Measurements from ENCODE around the gene CLUH.

CLUH gene

GRCh38 chr17:2710071-2710802, 1.3 kb downstream of the CLUH start:
- H3K9me3 ChIP-seq (ENCODE audit: control extremely low read depth in 1 of 5, control insufficient read depth in 4 of 5, insufficient read depth in 2 of 5, low read depth in 1 of 5, low read length in 4 of 5), result no peaks in the 10 kb centered on the region
- H3K27me3 ChIP-seq (replicated peaks in 2 of 5; ENCODE audit: control insufficient read depth in 4 of 5, insufficient read depth in 5 of 5, low read length in 4 of 5), result no peaks in the 10 kb centered on the region
- peak overlapping the region in 1 of 2 experiments; percentile 23 for H3K27ac ChIP-seq (ENCODE audit: insufficient read depth in 1 of 2, low read depth in 1 of 2, low read length in 2 of 2, poor library complexity in 1 of 2, severe bottlenecking in 2 of 2)
- CTCF ChIA-PET, result interaction anchor here (0.6 to 0.8 kb wide), 3 partner anchors 15 to 138 kb away, joined by 3 read pairs; partner anchors contain the start of gene RAP1GAP2
- 62% methylated on average over 11 of the region's 16 CpGs for WGBS (ENCODE audit: insufficient coverage)
- peaks cover 0 to 16% (median 0%) of the 10 kb centered on the region in 4 experiments for H3K36me3 ChIP-seq (ENCODE audit: control insufficient read depth in 4 of 4, insufficient read depth in 4 of 4, low read length in 3 of 4)
- peak overlapping the region in 6 of 7 experiments; percentile 49 to 94 (median 79) for H3K4me3 ChIP-seq (ENCODE audit: control insufficient read depth in 1 of 7, extremely low read depth in 1 of 7, insufficient read depth in 4 of 7, low read depth in 2 of 7, low read length in 6 of 7)
- peaks cover 4 to 42% (median 33%) of the 10 kb centered on the region in 4 experiments for H3K4me1 ChIP-seq (ENCODE audit: control extremely low read depth in 1 of 4, control insufficient read depth in 4 of 4, insufficient read depth in 4 of 4, low read length in 3 of 4)
- no peak for DNase-seq
- POLR2A ChIA-PET, result interaction anchor here (1.1 kb wide), 1 partner anchor 10 kb away, joined by 3 read pairs; no protein-coding TSS in a partner anchor

DNA sequence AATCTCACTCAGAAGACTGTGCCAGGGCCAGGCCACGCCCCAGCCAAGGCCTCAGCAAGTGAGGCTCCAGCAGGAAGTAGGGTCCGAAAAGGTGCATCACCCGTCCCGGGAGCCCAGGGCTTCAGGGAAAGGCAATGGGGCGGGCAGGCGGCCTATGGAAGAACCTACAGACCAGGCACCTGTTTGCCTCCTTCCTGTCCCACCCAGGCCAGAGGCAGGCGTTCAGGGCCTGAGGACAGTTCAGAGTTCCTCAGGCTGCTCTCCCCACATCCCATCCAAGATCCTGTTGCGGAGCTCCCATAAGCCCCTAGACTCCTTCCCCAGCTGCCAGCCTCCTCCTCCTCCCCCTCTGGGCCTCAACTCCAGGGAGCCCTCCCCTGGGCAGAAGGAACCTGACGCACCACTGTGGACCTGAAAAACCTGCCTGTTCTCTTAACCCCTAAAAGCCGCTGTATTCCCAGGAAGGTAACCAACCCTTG, 2.3 kb downstream of the CLUH start:
- WGBS (ENCODE audit: insufficient coverage), result 80% methylated on average over 10 of the region's 10 CpGs
- H3K9me3 ChIP-seq (ENCODE audit: control extremely low read depth in 1 of 5, control insufficient read depth in 4 of 5, insufficient read depth in 2 of 5, low read depth in 1 of 5, low read length in 4 of 5), result no peaks in the 10 kb centered on the region
- H3K4me1 ChIP-seq (ENCODE audit: control extremely low read depth in 1 of 4, control insufficient read depth in 4 of 4, insufficient read depth in 4 of 4, low read length in 3 of 4), result peaks cover 4 to 42% (median 33%) of the 10 kb centered on the region in 4 experiments
- POLR2A ChIA-PET, result interaction anchor here (0.5 to 1.1 kb wide), 2 partner anchors 9 to 32 kb away, joined by 3 read pairs; no protein-coding TSS in a partner anchor
- CTCF ChIA-PET, result interaction anchor here (0.6 to 0.8 kb wide), 2 partner anchors 16 to 139 kb away, joined by 3 read pairs; no protein-coding TSS in a partner anchor
- peak overlapping the region in 1 of 7 experiments; percentile 94 for H3K4me3 ChIP-seq (ENCODE audit: control insufficient read depth in 1 of 7, extremely low read depth in 1 of 7, insufficient read depth in 4 of 7, low read depth in 2 of 7, low read length in 6 of 7)
- no peak overlapping the region for H3K27ac ChIP-seq (ENCODE audit: insufficient read depth in 1 of 2, low read depth in 1 of 2, low read length in 2 of 2, poor library complexity in 1 of 2, severe bottlenecking in 2 of 2)
- H3K36me3 ChIP-seq (ENCODE audit: control insufficient read depth in 4 of 4, insufficient read depth in 4 of 4, low read length in 3 of 4), result peaks cover 1 to 25% (median 3%) of the 10 kb centered on the region in 4 experiments
- H3K27me3 ChIP-seq (replicated peaks in 2 of 5; ENCODE audit: control insufficient read depth in 4 of 5, insufficient read depth in 5 of 5, low read length in 4 of 5), result no peaks in the 10 kb centered on the region
- no peak for DNase-seq

- ChIA-PET POLR2A (interaction anchor here (0.5 to 1.1 kb wide), 2 partner anchors 9 to 31 kb away, joined by 3 read pairs; no protein-coding TSS in a partner anchor), CTCF (no interaction called here)
- 92% methylated on average over 14 of the region's 21 CpGs for WGBS (ENCODE audit: insufficient coverage)
- Histone ChIP-seq H3K4me1 (ENCODE audit: control extremely low read depth in 1 of 4, control insufficient read depth in 4 of 4, insufficient read depth in 4 of 4, low read length in 3 of 4) (peaks cover 4 to 42% (median 33%) of the 10 kb centered on the region in 4 experiments), H3K27me3 (replicated peaks in 2 of 5; ENCODE audit: control insufficient read depth in 4 of 5, insufficient read depth in 5 of 5, low read length in 4 of 5) (no peaks in the 10 kb centered on the region), H3K9me3 (ENCODE audit: control extremely low read depth in 1 of 5, control insufficient read depth in 4 of 5, insufficient read depth in 2 of 5, low read depth in 1 of 5, low read length in 4 of 5) (no peaks in the 10 kb centered on the region), H3K27ac (ENCODE audit: insufficient read depth in 1 of 2, low read depth in 1 of 2, low read length in 2 of 2, poor library complexity in 1 of 2, severe bottlenecking in 2 of 2) (no peak overlapping the region), H3K4me3 (ENCODE audit: control insufficient read depth in 1 of 7, extremely low read depth in 1 of 7, insufficient read depth in 4 of 7, low read depth in 2 of 7, low read length in 6 of 7) (peak overlapping the region in 1 of 7 experiments; percentile 94), H3K36me3 (ENCODE audit: control insufficient read depth in 4 of 4, insufficient read depth in 4 of 4, low read length in 3 of 4) (peaks cover 3 to 30% (median 7%) of the 10 kb centered on the region in 4 experiments)
- DNase-seq, result no peak
Observed at GRCh38 chr17:2708585-2709182, 2.9 kb downstream of the CLUH start.

- no peaks in the 10 kb centered on the region for H3K9me3 ChIP-seq (ENCODE audit: control extremely low read depth in 1 of 5, control insufficient read depth in 4 of 5, insufficient read depth in 2 of 5, low read depth in 1 of 5, low read length in 4 of 5)
- 94% methylated on average over 8 of the region's 13 CpGs for WGBS (ENCODE audit: insufficient coverage)
- H3K27me3 ChIP-seq (replicated peaks in 2 of 5; ENCODE audit: control insufficient read depth in 4 of 5, insufficient read depth in 5 of 5, low read length in 4 of 5), result no peaks in the 10 kb centered on the region
- ChIA-PET POLR2A (interaction anchor here (0.5 kb wide), 1 partner anchor 269 kb away, joined by 3 read pairs; no protein-coding TSS in a partner anchor), CTCF (interaction anchor here (1.0 to 1.2 kb wide), 2 partner anchors 13 to 42 kb away, joined by 3 read pairs; no protein-coding TSS in a partner anchor)
- peak overlapping the region in 1 of 2 experiments; percentile 49 for H3K27ac ChIP-seq (ENCODE audit: insufficient read depth in 1 of 2, low read depth in 1 of 2, low read length in 2 of 2, poor library complexity in 1 of 2, severe bottlenecking in 2 of 2)
- H3K4me1 ChIP-seq (ENCODE audit: control extremely low read depth in 1 of 4, control insufficient read depth in 4 of 4, insufficient read depth in 4 of 4, low read length in 3 of 4), result peaks cover 4 to 42% (median 33%) of the 10 kb centered on the region in 4 experiments
- no peak overlapping the region for H3K4me3 ChIP-seq (ENCODE audit: control insufficient read depth in 1 of 7, extremely low read depth in 1 of 7, insufficient read depth in 4 of 7, low read depth in 2 of 7, low read length in 6 of 7)
- peaks cover 3 to 37% (median 11%) of the 10 kb centered on the region in 4 experiments for H3K36me3 ChIP-seq (ENCODE audit: control insufficient read depth in 4 of 4, insufficient read depth in 4 of 4, low read length in 3 of 4)
- no peak for DNase-seq
Observed at GRCh38 chr17:2707721-2708584, 3.6 kb downstream of the CLUH start.

GRCh38 chr17:2706911-2707510, 4.6 kb downstream of the CLUH start:
- H3K27ac ChIP-seq (ENCODE audit: insufficient read depth in 1 of 2, low read depth in 1 of 2, low read length in 2 of 2, poor library complexity in 1 of 2, severe bottlenecking in 2 of 2), result no peak overlapping the region
- ChIA-PET POLR2A (no interaction called here), CTCF (interaction anchor here (1.0 to 1.2 kb wide), 2 partner anchors 12 to 43 kb away, joined by 3 read pairs; no protein-coding TSS in a partner anchor)
- H3K9me3 ChIP-seq (ENCODE audit: control extremely low read depth in 1 of 5, control insufficient read depth in 4 of 5, insufficient read depth in 2 of 5, low read depth in 1 of 5, low read length in 4 of 5), result no peaks in the 10 kb centered on the region
- H3K27me3 ChIP-seq (replicated peaks in 2 of 5; ENCODE audit: control insufficient read depth in 4 of 5, insufficient read depth in 5 of 5, low read length in 4 of 5), result no peaks in the 10 kb centered on the region
- H3K4me1 ChIP-seq (ENCODE audit: control extremely low read depth in 1 of 4, control insufficient read depth in 4 of 4, insufficient read depth in 4 of 4, low read length in 3 of 4), result peaks cover 3 to 32% (median 25%) of the 10 kb centered on the region in 4 experiments
- 94% methylated on average over 16 of the region's 21 CpGs for WGBS (ENCODE audit: insufficient coverage)
- DNase-seq, result no peak
- peaks cover 3 to 45% (median 17%) of the 10 kb centered on the region in 4 experiments for H3K36me3 ChIP-seq (ENCODE audit: control insufficient read depth in 4 of 4, insufficient read depth in 4 of 4, low read length in 3 of 4)
- no peak overlapping the region for H3K4me3 ChIP-seq (ENCODE audit: control insufficient read depth in 1 of 7, extremely low read depth in 1 of 7, insufficient read depth in 4 of 7, low read depth in 2 of 7, low read length in 6 of 7)

Data from common myeloid progenitor, CD34-positive (primary cell).